ENCODE data around the gene ESRRG.

- no peak for TF ChIP-seq SNAI2 (CRISPR knock-in tag; IDR thresholded peaks at IDR 0.05)
- TF ChIP-seq PATZ1 (CRISPR knock-in tag; IDR thresholded peaks at IDR 0.05; ENCODE audit: borderline replicate concordance), result no peak
- no peak for TF ChIP-seq ARNTL (CRISPR knock-in tag; IDR thresholded peaks at IDR 0.05; ENCODE audit: borderline replicate concordance, low read depth)
- no peak for TF ChIP-seq ZFP30 (CRISPR knock-in tag; IDR thresholded peaks at IDR 0.05)
- TF ChIP-seq RARB (CRISPR knock-in tag; IDR thresholded peaks at IDR 0.05), result no peak
- TF ChIP-seq TCF4 (CRISPR knock-in tag; IDR thresholded peaks at IDR 0.05; ENCODE audit: borderline replicate concordance), result no peak
- TF ChIP-seq ZC3H10 (CRISPR knock-in tag; IDR thresholded peaks at IDR 0.05), result no peak
- no peak for TF ChIP-seq ZFP3 (CRISPR knock-in tag; IDR thresholded peaks at IDR 0.05)
- no peak for TF ChIP-seq POU6F1 (CRISPR knock-in tag; IDR thresholded peaks at IDR 0.05; ENCODE audit: borderline replicate concordance, low read depth)
Measured at GRCh38 chr1:216723274-216723780, at the start of gene ESRRG.

All from SK-N-SH treated with all-trans-retinoic acid at 6 μM for 48 hours (cell line).